ENCODE data around the gene CTSE.

The CTSE gene

GRCh38 chr1:205980237-205980870 is 43.3 kb downstream of the CTSE start:
- Histone ChIP-seq H4K20me1 (ENCODE audit: low read depth, low read length) (no peaks in the 10 kb centered on the region), H3K9ac (ENCODE audit: low read length) (no peak overlapping the region), H2AFZ (ENCODE audit: low read depth, low read length, severe bottlenecking) (no peak overlapping the region), H3K9me2 (replicated peaks; ENCODE audit: insufficient read depth, low read length) (no peaks in the 10 kb centered on the region), H3F3A (ENCODE audit: insufficient read depth) (no peaks in the 10 kb centered on the region), H3K36me3 (ENCODE audit: low read length) (no peaks in the 10 kb centered on the region), H3K4me2 (ENCODE audit: low read depth, low read length, poor library complexity, severe bottlenecking) (no peak overlapping the region), H3K79me2 (ENCODE audit: insufficient read depth, low read length) (no peaks in the 10 kb centered on the region), H3K4me3 (ENCODE audit: insufficient read depth, low read length, poor library complexity, severe bottlenecking) (no peak overlapping the region), H3K27me3 (ENCODE audit: low read length) (no peaks in the 10 kb centered on the region), H3K9me3 (ENCODE audit: insufficient read depth, low read length) (no peaks in the 10 kb centered on the region), H3K27ac (ENCODE audit: low read depth, low read length) (no peak overlapping the region)
- TF ChIP-seq CTCF (IDR thresholded peaks at IDR 0.05; ENCODE audit: insufficient read depth, low read length, poor library complexity, severe bottlenecking) (no peak), EZH2phosphoT487 (conservative IDR thresholded peaks at IDR 0.05; ENCODE audit: low read length) (no peak)

GRCh38 chr1:205979301-205979700 is 44.4 kb downstream of the CTSE start:
- Histone ChIP-seq H3K4me2 (ENCODE audit: low read depth, low read length, poor library complexity, severe bottlenecking) (no peak overlapping the region), H3K9ac (ENCODE audit: low read length) (no peak overlapping the region), H3K79me2 (ENCODE audit: insufficient read depth, low read length) (no peaks in the 10 kb centered on the region), H3K36me3 (ENCODE audit: low read length) (no peaks in the 10 kb centered on the region), H3K4me3 (ENCODE audit: insufficient read depth, low read length, poor library complexity, severe bottlenecking) (no peak overlapping the region), H3F3A (ENCODE audit: insufficient read depth) (no peaks in the 10 kb centered on the region), H3K9me3 (ENCODE audit: insufficient read depth, low read length) (no peaks in the 10 kb centered on the region), H4K20me1 (ENCODE audit: low read depth, low read length) (no peaks in the 10 kb centered on the region), H3K27me3 (ENCODE audit: low read length) (no peaks in the 10 kb centered on the region), H3K27ac (ENCODE audit: low read depth, low read length) (no peak overlapping the region), H2AFZ (ENCODE audit: low read depth, low read length, severe bottlenecking) (no peak overlapping the region), H3K9me2 (replicated peaks; ENCODE audit: insufficient read depth, low read length) (no peaks in the 10 kb centered on the region)
- TF ChIP-seq EZH2phosphoT487 (conservative IDR thresholded peaks at IDR 0.05; ENCODE audit: low read length) (no peak), CTCF (IDR thresholded peaks at IDR 0.05; ENCODE audit: insufficient read depth, low read length, poor library complexity, severe bottlenecking) (no peak)

GRCh38 chr1:205978676-205979075 is 45.0 kb downstream of the CTSE start:
- no peaks in the 10 kb centered on the region for H3K27me3 ChIP-seq (ENCODE audit: low read length)
- H3K9me3 ChIP-seq (ENCODE audit: insufficient read depth, low read length), result no peaks in the 10 kb centered on the region
- H4K20me1 ChIP-seq (ENCODE audit: low read depth, low read length), result no peaks in the 10 kb centered on the region
- no peak overlapping the region for H3K9ac ChIP-seq (ENCODE audit: low read length)
- H3K4me3 ChIP-seq (ENCODE audit: insufficient read depth, low read length, poor library complexity, severe bottlenecking), result no peak overlapping the region
- no peaks in the 10 kb centered on the region for H3F3A ChIP-seq (ENCODE audit: insufficient read depth)
- H3K4me2 ChIP-seq (ENCODE audit: low read depth, low read length, poor library complexity, severe bottlenecking), result no peak overlapping the region
- no peak overlapping the region for H3K27ac ChIP-seq (ENCODE audit: low read depth, low read length)
- H2AFZ ChIP-seq (ENCODE audit: low read depth, low read length, severe bottlenecking), result no peak overlapping the region
- H3K9me2 ChIP-seq (replicated peaks; ENCODE audit: insufficient read depth, low read length), result no peaks in the 10 kb centered on the region
- H3K36me3 ChIP-seq (ENCODE audit: low read length), result no peaks in the 10 kb centered on the region
- no peaks in the 10 kb centered on the region for H3K79me2 ChIP-seq (ENCODE audit: insufficient read depth, low read length)
- TF ChIP-seq EZH2phosphoT487 (conservative IDR thresholded peaks at IDR 0.05; ENCODE audit: low read length), result no peak
- TF ChIP-seq CTCF (IDR thresholded peaks at IDR 0.05; ENCODE audit: insufficient read depth, low read length, poor library complexity, severe bottlenecking), result no peak

Data from SU-DHL-6 (cell line).